GM19023 (cell line): ENCODE measurements around the gene ZNF28.
"Not testable (repeated sequence)": the region's sequence is repeated elsewhere in the genome, so short reads cannot be mapped to it uniquely, and the experiment has no call there.

ENCODE experiments used
- ATAC-seq: cut with Tn5 transposase; IDR thresholded peaks from one replicate; pipeline ENCODE4 v1.9.1; 2021; ENCODE audit warnings: mild to moderate bottlenecking, moderate library complexity; ENCODE audit not compliant: unreplicated experiment

Gene ZNF28

DNA sequence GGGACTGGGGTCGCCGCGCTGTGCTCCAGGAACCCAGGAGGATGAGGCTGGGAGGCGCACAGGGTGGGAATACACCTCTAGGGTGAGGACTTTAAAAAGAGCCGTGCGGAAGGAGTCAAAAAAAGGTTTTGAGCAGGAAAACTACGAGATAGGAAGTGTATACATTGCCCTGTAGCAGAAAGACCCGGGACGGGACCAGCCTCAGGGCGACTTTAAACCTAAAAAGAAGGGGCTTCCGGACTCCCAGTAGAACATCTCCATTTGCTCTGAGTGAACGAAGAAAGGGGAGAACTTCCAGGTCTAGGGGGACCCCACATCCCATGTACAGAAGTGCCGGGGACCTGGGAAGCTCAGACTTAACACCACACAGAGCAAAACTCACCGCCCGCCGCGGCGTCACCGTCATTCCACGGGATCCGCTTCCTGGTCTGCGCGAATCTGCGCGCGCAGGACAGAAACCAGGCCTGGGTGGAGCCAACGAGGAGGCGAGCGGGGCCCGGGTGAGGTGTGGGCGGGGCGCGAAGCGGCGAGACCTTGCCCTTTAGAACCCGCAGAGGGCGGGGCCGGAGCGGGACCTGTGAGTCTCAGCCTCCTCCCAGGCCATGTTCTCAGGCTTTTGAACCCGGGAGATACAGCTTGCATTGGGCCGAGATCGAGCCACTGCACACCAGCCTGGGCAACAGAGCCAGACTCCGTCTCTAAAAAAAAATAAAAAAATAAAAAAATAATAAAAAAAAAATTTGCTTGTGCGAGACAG is at the start of gene ZNF28:
Gene ZNF28, minus strand, starts transcription at position 430 of the 757 bp plus-strand sequence. CDS start 3,675 bp downstream, outside the sequence.
- peak; percentile 96 for ATAC-seq

DNA sequence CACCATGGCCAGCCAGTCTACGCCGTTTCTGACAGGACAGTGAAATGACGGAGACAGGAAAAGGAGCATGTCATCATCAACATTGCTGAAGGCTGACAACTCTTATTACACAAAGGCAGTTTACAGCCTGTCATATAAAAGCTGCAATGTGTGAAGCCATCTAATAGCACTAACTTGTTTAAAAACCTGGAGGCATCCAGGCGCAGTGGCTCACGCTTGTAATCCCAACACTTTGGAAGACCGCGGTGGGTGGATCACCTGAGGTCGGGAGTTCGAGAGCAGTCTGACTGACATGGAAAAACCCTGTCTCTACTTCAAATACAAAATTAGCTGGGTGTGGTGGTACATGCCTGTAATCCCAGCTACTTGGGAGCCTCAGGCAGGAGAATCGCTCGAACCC is 46.6 kb upstream of the ZNF28 start:
- not testable (repeated sequence) for ATAC-seq

DNA sequence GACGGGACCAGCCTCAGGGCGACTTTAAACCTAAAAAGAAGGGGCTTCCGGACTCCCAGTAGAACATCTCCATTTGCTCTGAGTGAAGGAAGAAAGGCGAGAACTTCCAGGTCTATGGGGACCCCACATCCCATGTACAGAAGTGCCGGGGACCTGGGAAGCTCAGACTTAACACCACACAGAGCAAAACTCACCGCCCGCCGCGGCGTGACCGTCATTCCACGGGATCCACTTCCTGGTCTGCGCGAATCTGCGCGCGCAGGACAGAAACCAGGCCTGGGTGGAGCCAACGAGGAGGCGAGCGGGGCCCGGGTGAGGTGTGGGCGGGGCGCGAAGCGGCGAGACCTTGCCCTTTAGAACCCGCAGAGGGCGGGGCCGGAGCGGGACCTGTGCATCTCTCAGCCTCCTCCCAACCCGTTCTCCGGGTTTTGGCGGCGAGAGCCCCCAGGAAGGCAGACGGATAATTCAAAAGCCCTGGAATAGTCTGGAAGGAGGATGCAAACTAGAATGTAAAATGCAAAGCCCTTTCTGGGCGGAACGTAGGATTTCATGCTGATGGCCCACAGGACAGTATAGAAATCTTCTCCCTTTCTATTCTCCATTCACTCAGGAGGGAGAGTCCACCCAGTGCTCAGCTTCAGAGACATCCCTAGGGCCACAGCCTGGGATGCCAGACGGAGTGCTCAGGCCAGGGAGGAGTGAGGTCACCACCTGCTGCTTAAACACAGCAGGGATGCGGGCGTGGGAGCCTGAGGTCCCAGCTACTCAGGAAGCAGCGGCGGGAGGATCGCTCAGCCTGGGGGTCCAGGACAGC is 36.2 kb upstream of the ZNF28 start, which contains the start of gene ZNF468:
Gene ZNF468, minus strand, starts transcription at position 242 of the 814 bp plus-strand sequence. CDS start 3,347 bp downstream, outside the sequence.
- peak; percentile 92 for ATAC-seq

- peak; percentile 38 for ATAC-seq
These were observed 35.3 kb upstream of the ZNF28 start for GRCh38 chr19:52856540-52857377.

DNA sequence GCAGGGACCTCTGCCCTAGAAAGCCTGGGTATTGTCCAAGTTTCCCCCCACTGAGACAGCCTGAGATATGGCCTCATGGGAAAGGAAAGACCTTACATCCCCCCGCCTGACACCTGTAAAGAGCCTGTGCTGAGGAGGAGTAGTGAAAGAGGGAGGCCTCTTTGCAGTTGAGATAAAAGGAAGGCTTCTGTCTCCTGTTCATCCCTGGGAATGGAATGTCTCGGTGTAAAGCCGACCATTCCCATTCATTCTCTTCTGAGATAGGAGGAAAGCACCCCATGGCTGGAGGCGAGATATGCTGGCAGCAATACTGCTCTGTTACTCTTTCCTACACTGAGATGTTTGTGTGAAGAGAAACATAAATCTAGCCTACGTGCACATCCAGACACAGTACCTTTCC is 25.9 kb upstream of the ZNF28 start:
- ATAC-seq: not testable (repeated sequence)

DNA sequence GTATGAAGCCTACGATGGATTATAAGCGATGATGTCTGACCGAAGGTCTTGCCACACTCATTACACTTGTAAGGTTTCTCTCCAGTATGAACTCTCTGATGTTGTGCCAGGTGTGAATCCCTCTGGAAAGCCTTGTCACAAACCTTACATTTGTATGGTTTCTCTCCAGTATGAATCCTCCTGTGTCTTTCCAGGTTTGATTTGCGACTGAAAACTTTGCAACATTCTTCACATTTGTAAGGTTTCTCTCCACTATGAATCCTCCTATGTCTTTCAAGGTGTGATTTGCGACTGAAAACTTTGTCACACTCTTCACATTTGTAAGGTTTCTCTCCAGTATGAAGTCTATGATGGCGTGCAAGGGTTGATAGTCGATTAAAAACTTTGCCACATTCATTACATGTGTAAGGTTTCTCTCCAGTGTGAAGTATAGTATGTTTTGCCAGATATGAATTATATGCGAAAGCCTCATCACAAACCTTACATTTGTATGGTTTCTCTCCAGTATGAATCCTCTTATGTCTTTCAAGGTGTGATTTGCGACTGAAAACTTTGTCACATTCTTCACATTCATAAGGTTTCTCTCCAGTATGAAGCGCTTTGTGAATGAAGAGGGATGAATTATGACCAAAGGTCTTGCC is 19.5 kb upstream of the ZNF28 start:
- ATAC-seq: not testable (repeated sequence)

GRCh38 chr19:52834289-52834688 is 12.9 kb upstream of the ZNF28 start:
- not testable (repeated sequence) for ATAC-seq

- ATAC-seq: not testable (repeated sequence)
These were observed 12.1 kb upstream of the ZNF28 start for GRCh38 chr19:52833541-52833940.

DNA sequence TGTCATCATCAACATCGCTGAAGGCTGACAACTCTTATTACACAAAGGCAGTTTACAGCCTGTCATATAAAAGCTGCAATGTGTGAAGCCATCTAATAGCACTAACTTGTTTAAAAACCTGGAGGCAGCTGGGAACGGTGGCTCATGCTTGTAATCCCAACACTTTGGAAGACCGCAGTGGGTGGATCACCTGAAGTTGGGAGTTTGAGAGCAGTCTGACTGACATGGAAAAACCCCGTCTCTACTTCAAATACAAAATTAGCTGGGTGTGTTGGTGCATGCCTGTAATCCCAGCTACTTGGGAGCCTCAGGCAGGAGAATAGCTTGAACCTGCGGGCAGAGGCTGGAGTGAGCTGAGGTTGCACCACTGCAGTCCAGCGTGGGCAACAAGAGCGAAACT is 8.4 kb upstream of the ZNF28 start:
- not testable (repeated sequence) for ATAC-seq

DNA sequence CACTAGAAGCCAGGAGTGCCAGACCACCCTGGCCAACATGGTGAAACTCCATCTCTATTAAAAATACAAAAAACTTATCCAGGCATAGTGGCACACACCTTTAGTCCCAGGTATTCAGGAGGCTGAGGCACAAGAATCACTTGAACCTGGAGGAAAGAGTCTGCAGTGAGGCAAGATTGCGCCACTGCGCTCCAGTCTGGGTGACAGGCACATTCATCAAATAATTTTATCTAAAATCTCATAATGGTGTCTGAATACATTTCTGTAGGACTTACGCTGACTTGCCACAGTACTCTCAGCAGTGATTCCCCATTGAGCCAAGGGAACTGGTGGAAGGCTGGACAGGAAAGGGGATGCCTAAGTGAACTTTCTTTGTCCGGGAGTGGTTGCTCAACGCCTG is 4.3 kb upstream of the ZNF28 start:
- no peak for ATAC-seq

DNA sequence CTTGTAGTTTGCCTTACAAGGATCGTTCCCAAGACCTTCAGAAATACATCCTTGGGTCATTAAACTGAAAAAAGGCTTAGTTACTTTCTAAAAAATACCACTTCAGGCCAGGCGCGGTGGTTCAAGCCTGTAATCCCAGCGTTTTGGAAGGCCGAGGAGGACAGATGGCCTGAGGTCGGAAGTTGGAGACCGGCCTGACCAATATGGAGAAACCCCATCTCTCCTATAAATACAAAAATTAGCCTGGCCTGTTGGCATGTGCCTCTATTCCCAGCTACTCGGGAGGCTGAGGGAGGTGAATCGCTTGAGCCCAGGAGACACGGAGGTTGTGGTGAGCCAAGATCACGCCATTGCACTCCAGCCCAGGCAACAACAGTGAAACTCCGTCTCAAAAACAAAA is 2.2 kb upstream of the ZNF28 start:
- ATAC-seq: no peak

- peak; percentile 39 for ATAC-seq
These were observed 795 bp downstream of the ZNF28 start for GRCh38 chr19:52820472-52821203.

DNA sequence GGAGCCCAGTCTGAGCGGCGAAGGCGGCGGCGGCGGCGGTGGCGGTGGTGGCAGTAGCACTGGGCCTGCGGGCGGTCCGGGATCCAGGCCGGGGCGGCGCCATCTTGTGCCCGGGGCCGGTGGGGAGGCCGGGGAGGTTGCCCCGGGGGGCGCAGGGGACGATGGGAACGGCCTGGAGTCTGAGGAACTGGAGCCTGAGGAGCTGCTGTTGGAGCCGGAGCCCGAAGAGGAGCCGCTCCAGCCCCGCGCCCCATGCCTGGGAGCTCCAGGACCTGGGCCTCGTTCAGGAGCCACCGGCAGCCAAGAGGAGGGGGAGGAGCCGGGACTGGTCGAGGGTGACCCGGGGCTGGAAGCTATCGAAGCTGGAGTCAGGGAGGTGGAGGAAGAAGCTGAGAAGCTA is 11.6 kb downstream of the ZNF28 start:
- no peak for ATAC-seq

DNA sequence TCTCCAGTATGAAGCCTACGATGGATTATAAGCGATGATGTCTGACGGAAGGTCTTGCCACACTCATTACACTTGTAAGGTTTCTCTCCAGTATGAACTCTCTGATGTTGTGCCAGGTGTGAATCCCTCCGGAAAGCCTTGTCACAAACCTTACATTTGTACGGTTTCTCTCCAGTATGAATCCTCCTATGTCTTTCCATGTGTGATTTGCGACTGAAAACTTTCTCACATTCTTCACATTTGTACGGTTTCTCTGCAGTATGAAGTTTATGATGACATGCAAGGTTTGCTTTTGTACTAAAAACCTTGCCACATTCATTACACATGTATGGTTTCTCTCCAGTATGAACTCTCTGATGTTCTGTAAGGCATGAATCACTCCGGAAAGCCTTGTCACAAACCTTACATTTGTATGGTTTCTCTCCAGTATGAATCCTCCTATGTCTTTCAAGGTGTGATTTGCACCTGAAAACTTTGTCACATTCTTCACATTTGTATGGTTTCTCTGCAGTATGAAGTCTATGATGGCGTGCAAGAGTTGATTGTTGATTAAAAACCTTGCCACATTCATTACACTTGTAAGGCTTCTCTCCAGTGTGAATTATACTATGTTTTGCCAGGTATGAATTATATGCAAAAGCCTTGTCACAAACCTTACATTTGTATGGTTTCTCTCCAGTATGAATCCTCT is 21.3 kb downstream of the ZNF28 start:
- not testable (repeated sequence) for ATAC-seq

DNA sequence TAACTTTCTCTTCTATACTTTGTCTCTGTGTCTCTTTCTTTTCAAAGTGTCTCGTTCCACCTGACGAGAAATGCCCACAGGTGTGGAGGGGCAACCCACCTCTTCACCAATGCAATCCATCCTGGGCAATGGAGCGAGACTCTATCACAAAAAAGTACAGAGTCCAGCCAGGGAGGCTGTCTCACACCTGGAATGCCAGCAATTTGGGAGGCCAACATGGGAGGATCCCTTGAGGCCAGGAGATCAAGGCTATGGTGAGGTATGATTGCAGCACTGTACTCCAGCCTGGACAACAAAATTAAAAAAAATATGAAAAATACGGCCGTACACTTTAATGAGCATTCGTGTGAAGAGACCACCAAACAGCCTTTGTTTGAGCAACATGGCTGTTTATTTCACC is 32.0 kb downstream of the ZNF28 start:
- no peak for ATAC-seq

- peak; percentile 93 for ATAC-seq
These were observed 34.7 kb downstream of the ZNF28 start, which contains the start of gene ZNF600 for GRCh38 chr19:52786464-52787354. ZNF600 (minus strand) TSS chr19:52786791; CDS start chr19:52778888, 7,903 bp downstream.

DNA sequence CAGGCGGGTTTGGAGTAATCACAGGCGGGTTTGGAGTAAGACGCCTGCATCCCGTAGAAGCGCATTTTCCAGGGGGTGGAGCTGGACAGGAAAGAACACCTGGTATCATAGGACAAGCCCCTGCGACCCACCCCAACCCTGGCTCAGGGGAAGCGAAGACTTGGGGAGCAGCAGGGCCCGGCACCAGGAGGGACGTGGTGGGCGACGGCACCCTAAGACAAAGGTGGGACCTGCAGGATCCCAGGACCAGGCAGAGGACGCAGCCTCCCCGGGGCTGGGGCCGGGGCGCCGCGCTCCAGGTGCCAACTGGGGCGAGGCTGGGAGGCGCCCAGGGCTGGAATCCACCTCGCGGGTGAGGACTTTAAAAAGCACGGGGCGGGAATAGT is 35.4 kb downstream of the ZNF28 start:
- peak; percentile 40 for ATAC-seq

- no peak for ATAC-seq
These were observed 35.9 kb downstream of the ZNF28 start for GRCh38 chr19:52785506-52785905.
